HG03354 (cell line): ENCODE measurements around the gene DCXR.

Experiments
- ATAC-seq: cut with Tn5 transposase; IDR thresholded peaks from one replicate; pipeline ENCODE4 v1.9.1; 2021; ENCODE audit warnings: mild to moderate bottlenecking; ENCODE audit not compliant: unreplicated experiment, poor library complexity, severe bottlenecking

Gene DCXR

GRCh38 chr17:82056729-82057621, 19.5 kb upstream of the DCXR start:
- ATAC-seq: no peak

GRCh38 chr17:82055965-82056728, 18.6 kb upstream of the DCXR start:
- ATAC-seq: no peak

- no peak for ATAC-seq
Observed at GRCh38 chr17:82055023-82055964, 17.8 kb upstream of the DCXR start.

- no peak for ATAC-seq
Observed at GRCh38 chr17:82054351-82055022, 17.0 kb upstream of the DCXR start.

GRCh38 chr17:82053556-82054263, 16.2 kb upstream of the DCXR start:
- no peak for ATAC-seq

- ATAC-seq: no peak
Observed at GRCh38 chr17:82053130-82053529, 15.6 kb upstream of the DCXR start.

GRCh38 chr17:82052638-82053059, 15.2 kb upstream of the DCXR start:
- no peak for ATAC-seq

GRCh38 chr17:82051776-82052637, 14.5 kb upstream of the DCXR start, which contains the start of the genes GPS1 and RFNG:
Gene GPS1 (plus strand): TSS chr17:82051898. CDS start chr17:82051932, 34 bp downstream.
Gene RFNG (minus strand): TSS chr17:82051811. CDS start chr17:82051766, 45 bp downstream.
- peak; percentile 71 for ATAC-seq

GRCh38 chr17:82050761-82051641, 13.5 kb upstream of the DCXR start:
- peak; percentile 24 for ATAC-seq

- ATAC-seq: no peak
Observed at GRCh38 chr17:82050152-82050760, 12.8 kb upstream of the DCXR start.

- no peak for ATAC-seq
Observed at GRCh38 chr17:82049521-82049971, 12.0 kb upstream of the DCXR start.

- ATAC-seq: no peak
Observed at GRCh38 chr17:82049106-82049505, 11.6 kb upstream of the DCXR start.

GRCh38 chr17:82048571-82048971, 11.1 kb upstream of the DCXR start:
- no peak for ATAC-seq

- no peak for ATAC-seq
Observed at GRCh38 chr17:82047914-82048570, 10.5 kb upstream of the DCXR start.

- no peak for ATAC-seq
Observed at GRCh38 chr17:82047379-82047778, 9.9 kb upstream of the DCXR start.

- ATAC-seq: no peak
Observed at GRCh38 chr17:82046903-82047302, 9.4 kb upstream of the DCXR start.
